HEK293 (cell line): ENCODE data around the gene MLKL.

Source experiments
- CTCF ChIA-PET: fragments of 350-600 bp; formaldehyde crosslinking; extraction: SDS; loops from one replicate; lab custom pipeline; 2021; ENCODE audit warnings: antibody characterized with exemption; lab: Yijun Ruan, JAX
- POLR2A ChIA-PET: fragments of 300-600 bp; formaldehyde crosslinking; extraction: SDS; loops from one replicate; lab custom pipeline; 2020; ENCODE audit warnings: antibody characterized with exemption, inconsistent platforms; lab: Yijun Ruan, JAX
- H3K27ac ChIP-seq: fragments of 200-500 bp; sonication (Bioruptor generic); 2 replicates; pipeline ENCODE4 v1.5.1; 2014; ENCODE audit warnings: low read depth, low read length, control low read depth, inconsistent platforms; ENCODE audit errors: extremely low read depth
- H3K36me3 ChIP-seq, 2 experiments: fragments of 200-500 bp in 1 of 2; sonication (Bioruptor generic) in 1 of 2; 1 replicate in 1 of 2; 2 replicates in 1 of 2; pipeline ENCODE4 v1.5.1; 2014 to 2017; ENCODE audit warnings: inconsistent platforms in 2 of 2, low read length in 2 of 2; ENCODE audit not compliant: control insufficient read depth in 2 of 2, insufficient read depth in 1 of 2
- H3K4me1 ChIP-seq: fragments of 200-500 bp; sonication (Bioruptor generic); 2 replicates; pipeline ENCODE4 v1.5.1; 2014; ENCODE audit warnings: mild to moderate bottlenecking, low read length, inconsistent platforms; ENCODE audit not compliant: control insufficient read depth, insufficient read depth
- H3K4me3 ChIP-seq: 2 replicates; pipeline ENCODE4 v1.5.1; 2011; ENCODE audit warnings: low read depth, mild to moderate bottlenecking, control low read depth, low read length, moderate library complexity
- H3K9me3 ChIP-seq: fragments of 200-500 bp; sonication (Bioruptor generic); 2 replicates; pipeline ENCODE4 v1.5.1; 2014; ENCODE audit warnings: low read depth, low read length, inconsistent platforms; ENCODE audit not compliant: control insufficient read depth, insufficient read depth
- CTCF ChIP-seq: fragments of 450-650 bp; formaldehyde crosslinking; IDR thresholded peaks from 2 replicates; pipeline ENCODE4 v1.5.1; 2016; ENCODE audit warnings: missing biosample characterization, missing genetic modification characterization
- GFI1B ChIP-seq: fragments of 450-650 bp; formaldehyde crosslinking; IDR thresholded peaks from 2 replicates; pipeline ENCODE4 v1.5.1; 2016; ENCODE audit warnings: missing biosample characterization, missing genetic modification characterization
- KLF9 ChIP-seq: fragments of 450-650 bp; formaldehyde crosslinking; IDR thresholded peaks from 2 replicates; pipeline ENCODE4 v1.5.1; 2016; ENCODE audit warnings: missing biosample characterization, missing genetic modification characterization, low read depth
- PRDM1 ChIP-seq: fragments of 450-650 bp; formaldehyde crosslinking; IDR thresholded peaks from 2 replicates; pipeline ENCODE4; 2016; ENCODE audit warnings: missing biosample characterization, missing genetic modification characterization
- PRDM2 ChIP-seq: fragments of 450-650 bp; formaldehyde crosslinking; IDR thresholded peaks from 2 replicates; pipeline ENCODE4 v1.5.1; 2016; ENCODE audit warnings: missing biosample characterization, missing genetic modification characterization, borderline replicate concordance
- REPIN1 ChIP-seq: fragments of 450-650 bp; formaldehyde crosslinking; IDR thresholded peaks from 2 replicates; pipeline ENCODE4 v1.5.1; 2017; ENCODE audit warnings: missing biosample characterization, missing genetic modification characterization, low read depth
- ZNF24 ChIP-seq: fragments of 450-650 bp; formaldehyde crosslinking; IDR thresholded peaks from 2 replicates; pipeline ENCODE4 v1.5.1; 2016; ENCODE audit warnings: missing biosample characterization, missing genetic modification characterization
- ZNF416 ChIP-seq: fragments of 450-650 bp; formaldehyde crosslinking; IDR thresholded peaks from 2 replicates; pipeline ENCODE4 v1.5.1; 2016; ENCODE audit warnings: missing biosample characterization, missing genetic modification characterization
- ZNF747 ChIP-seq: fragments of 450-650 bp; formaldehyde crosslinking; IDR thresholded peaks from 2 replicates; pipeline ENCODE4 v1.5.1; 2016; ENCODE audit warnings: missing biosample characterization, missing genetic modification characterization
- ZNF792 ChIP-seq: fragments of 450-650 bp; formaldehyde crosslinking; IDR thresholded peaks from 2 replicates; pipeline ENCODE4 v1.5.1; 2016; ENCODE audit warnings: missing biosample characterization, missing genetic modification characterization
- ZSCAN18 ChIP-seq: fragments of 450-650 bp; formaldehyde crosslinking; IDR thresholded peaks from 2 replicates; pipeline ENCODE4 v1.5.1; 2016; ENCODE audit warnings: missing biosample characterization, missing genetic modification characterization
- TF ChIP-seq, protein P1 (sequence below): sonication (generic); formaldehyde crosslinking; IDR thresholded peaks from 2 replicates; pipeline ENCODE4 v1.8.1; 2022; ENCODE audit warnings: mild to moderate bottlenecking, moderate library complexity, missing genetic modification reagents
- TF ChIP-seq, protein P2 (sequence below): fragments of 450-650 bp; formaldehyde crosslinking; IDR thresholded peaks from 2 replicates; pipeline ENCODE4; 2016; ENCODE audit warnings: missing biosample characterization, missing genetic modification characterization

The MLKL gene

DNA sequence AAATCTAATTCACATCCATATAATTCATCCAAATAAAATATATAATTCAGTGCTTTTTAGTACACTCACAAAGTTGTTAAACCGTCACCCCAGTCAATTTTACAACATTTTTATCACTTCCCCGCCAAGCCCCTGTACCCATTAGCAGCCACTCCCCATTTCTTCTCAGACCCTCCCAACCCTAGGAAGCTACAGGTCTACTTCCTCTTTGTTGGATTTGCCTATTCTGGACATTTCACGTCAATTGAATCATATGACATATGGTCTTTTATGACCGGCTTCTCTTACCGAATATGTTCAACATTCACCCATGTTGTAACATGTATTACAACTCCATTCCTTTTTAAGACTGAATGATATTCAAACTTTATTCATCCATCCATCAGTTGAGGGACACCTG is 19.9 kb upstream of the MLKL start (continued):
- no peak for TF ChIP-seq PRDM2
- TF ChIP-seq ZNF24 (tag by site-specific recombination), result no peak
- no peak for TF ChIP-seq PRDM1 (tag by site-specific recombination)
- no peak for TF ChIP-seq ZNF747 (tag by site-specific recombination)

DNA sequence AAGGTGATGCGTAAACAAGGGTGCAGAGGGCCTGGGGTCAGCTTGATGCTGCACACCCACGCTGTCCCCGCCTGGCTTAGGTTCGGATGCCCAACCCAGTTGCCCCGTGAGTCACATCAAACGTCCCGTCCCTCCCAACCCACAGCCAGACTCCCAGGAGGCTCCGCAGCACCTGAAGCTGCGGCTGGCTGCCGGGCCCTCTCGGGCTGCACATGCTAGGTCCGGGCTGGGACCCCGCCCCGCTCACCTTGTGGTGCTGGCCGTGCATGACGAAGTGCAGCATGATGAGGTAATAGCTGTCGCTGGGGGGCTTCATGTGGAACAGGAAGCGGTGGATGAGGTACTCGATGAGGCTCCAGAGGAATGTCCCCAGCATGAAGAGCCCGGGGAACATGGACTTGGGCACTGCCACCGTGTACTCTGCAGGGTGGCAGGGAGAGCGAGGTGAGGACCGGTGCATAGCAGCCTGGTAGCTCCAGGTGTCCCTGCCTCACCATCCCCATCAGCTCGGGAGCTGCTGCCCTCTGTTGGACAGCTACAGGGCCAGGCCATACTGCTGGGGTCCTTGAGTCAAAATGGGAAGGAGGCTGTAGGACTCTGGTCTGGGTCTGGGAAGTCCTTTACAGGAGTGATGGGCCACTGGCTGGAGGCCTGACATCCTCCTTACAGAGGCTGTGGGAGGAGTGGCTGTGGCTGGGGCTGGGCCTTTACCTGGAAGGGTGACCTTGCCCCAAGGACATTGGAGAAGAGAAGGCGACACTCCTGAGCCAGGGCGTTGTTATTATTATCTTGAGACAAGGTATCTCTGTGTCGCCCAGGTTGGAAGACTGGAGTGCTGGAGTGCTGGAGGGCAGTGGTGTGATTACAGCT is 18.3 kb upstream of the MLKL start:
- H3K36me3 ChIP-seq, result no peaks in the 10 kb centered on the region
- H3K27ac ChIP-seq, result no peak overlapping the region
- ChIA-PET CTCF (interaction anchor here (1.4 kb wide), 1 partner anchor 9 kb away, joined by 5 read pairs; no protein-coding TSS in a partner anchor), POLR2A (no interaction called here)
- H3K4me3 ChIP-seq, result no peak overlapping the region
- H3K9me3 ChIP-seq, result no peaks in the 10 kb centered on the region
- TF ChIP-seq, protein P1, sequence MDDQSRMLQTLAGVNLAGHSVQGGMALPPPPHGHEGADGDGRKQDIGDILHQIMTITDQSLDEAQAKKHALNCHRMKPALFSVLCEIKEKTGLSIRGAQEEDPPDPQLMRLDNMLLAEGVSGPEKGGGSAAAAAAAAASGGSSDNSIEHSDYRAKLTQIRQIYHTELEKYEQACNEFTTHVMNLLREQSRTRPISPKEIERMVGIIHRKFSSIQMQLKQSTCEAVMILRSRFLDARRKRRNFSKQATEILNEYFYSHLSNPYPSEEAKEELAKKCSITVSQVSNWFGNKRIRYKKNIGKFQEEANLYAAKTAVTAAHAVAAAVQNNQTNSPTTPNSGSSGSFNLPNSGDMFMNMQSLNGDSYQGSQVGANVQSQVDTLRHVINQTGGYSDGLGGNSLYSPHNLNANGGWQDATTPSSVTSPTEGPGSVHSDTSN (CRISPR knock-in tag), result no peak
- no peaks in the 10 kb centered on the region for H3K4me1 ChIP-seq

DNA sequence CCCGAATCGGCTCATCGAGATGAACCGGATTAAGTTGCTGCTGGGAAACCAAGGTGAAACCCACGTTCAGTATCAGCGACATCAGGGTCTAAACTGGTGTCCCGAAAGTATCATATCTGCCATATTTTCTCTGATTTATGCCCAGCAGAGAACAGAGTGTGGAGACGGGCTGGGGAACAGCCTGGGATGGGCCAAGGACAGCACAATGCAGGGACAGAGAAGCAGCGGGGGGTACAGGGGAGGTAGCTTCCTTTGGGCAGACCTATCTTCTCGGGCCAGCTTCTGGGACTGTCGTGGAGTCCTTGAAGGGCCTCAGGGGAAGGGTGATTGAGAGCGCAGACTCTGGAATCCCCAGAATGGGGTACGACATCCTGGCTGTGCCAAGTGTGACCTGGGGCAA is 17.5 kb upstream of the MLKL start:
- H3K9me3 ChIP-seq, result no peaks in the 10 kb centered on the region
- H3K4me1 ChIP-seq, result no peaks in the 10 kb centered on the region
- no peak overlapping the region for H3K27ac ChIP-seq
- ChIA-PET POLR2A (no interaction called here), CTCF (interaction anchor here (0.6 to 1.4 kb wide), 2 partner anchors 8 to 202 kb away, joined by 3 to 5 read pairs; no protein-coding TSS in a partner anchor)
- no peak overlapping the region for H3K4me3 ChIP-seq
- H3K36me3 ChIP-seq, result no peaks in the 10 kb centered on the region
- no peak for TF ChIP-seq ZSCAN18
- TF ChIP-seq CTCF (tag by site-specific recombination), result no peak
- no peak for TF ChIP-seq ZNF416 (tag by site-specific recombination)
- TF ChIP-seq PRDM2, result no peak
- TF ChIP-seq GFI1B (tag by site-specific recombination), result no peak
- TF ChIP-seq REPIN1 (tag by site-specific recombination), result no peak
- TF ChIP-seq, protein P2, sequence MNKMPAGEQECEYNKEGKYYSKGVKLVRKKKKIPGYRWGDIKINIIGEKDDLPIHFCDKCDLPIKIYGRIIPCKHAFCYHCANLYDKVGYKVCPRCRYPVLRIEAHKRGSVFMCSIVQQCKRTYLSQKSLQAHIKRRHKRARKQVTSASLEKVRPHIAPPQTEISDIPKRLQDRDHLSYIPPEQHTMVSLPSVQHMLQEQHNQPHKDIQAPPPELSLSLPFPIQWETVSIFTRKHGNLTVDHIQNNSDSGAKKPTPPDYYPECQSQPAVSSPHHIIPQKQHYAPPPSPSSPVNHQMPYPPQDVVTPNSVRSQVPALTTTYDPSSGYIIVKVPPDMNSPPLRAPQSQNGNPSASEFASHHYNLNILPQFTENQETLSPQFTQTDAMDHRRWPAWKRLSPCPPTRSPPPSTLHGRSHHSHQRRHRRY (tag by site-specific recombination), result no peak
- TF ChIP-seq KLF9 (tag by site-specific recombination), result no peak
- TF ChIP-seq ZNF792, result no peak
